CD4-positive, alpha-beta T cell (primary cell): ENCODE data around the gene IQCE. TPM values are rescaled to one million over a fixed set of nuclear protein-coding genes. Genes with fewer than 3 reads are reported as not detected.

Experiments used
- ATAC-seq: fragments of 200-7000 bp; cut with Tn5 transposase; one replicate; pipeline ENCODE4 v1.10.0; 2022; ENCODE audit warnings: mild to moderate bottlenecking; ENCODE audit not compliant: poor library complexity
- CTCF ChIA-PET: fragments of 350-600 bp; sonication (Branson Sonifier 250); formaldehyde crosslinking; loops from one replicate; lab custom pipeline; 2021; ENCODE audit warnings: antibody characterized with exemption, inconsistent platforms; lab: Charles Lee
- POLR2A ChIA-PET: fragments of 350-600 bp; sonication (Branson Sonifier 250); formaldehyde crosslinking; loops from one replicate; lab custom pipeline; 2021; ENCODE audit warnings: antibody characterized with exemption, inconsistent platforms; lab: Charles Lee
- DNase-seq, 14 experiments: peaks; one replicate each; pipeline ENCODE4 v3.0.0-alpha.2; 2013 to 2020; ENCODE audit warnings: mixed read lengths in 2 of 14
- H3K27ac ChIP-seq, 2 donors: one replicate each; pipeline versions ENCODE4 v1.5.1 to v1.7.0; 2013; ENCODE audit warnings: low read length in 2 of 2, low read depth in 1 of 2, mild to moderate bottlenecking in 1 of 2
- H3K27me3 ChIP-seq, 2 experiments: 1 replicate in 1 of 2; 2 replicates in 1 of 2; pipeline versions ENCODE4 v1.6.1 to v1.7.0; 2013; ENCODE audit warnings: low read length in 2 of 2, control low read depth in 1 of 2, mild to moderate bottlenecking in 1 of 2, moderate library complexity in 1 of 2; ENCODE audit not compliant: insufficient read depth in 2 of 2, control insufficient read depth in 1 of 2
- H3K36me3 ChIP-seq: one replicate; pipeline ENCODE4 v1.6.1; 2013; ENCODE audit warnings: low read length, control low read depth; ENCODE audit not compliant: insufficient read depth
- H3K4me1 ChIP-seq: one replicate; pipeline ENCODE4 v1.6.1; 2013; ENCODE audit warnings: low read length, control low read depth; ENCODE audit not compliant: insufficient read depth
- H3K4me3 ChIP-seq: one replicate; pipeline ENCODE4 v1.5.1; 2013; ENCODE audit warnings: mild to moderate bottlenecking, low read length, moderate library complexity
- H3K9me3 ChIP-seq, 2 experiments: 1 replicate in 1 of 2; 2 replicates in 1 of 2; pipeline versions ENCODE4 v1.6.1 to v1.7.0; 2013; ENCODE audit warnings: low read length in 2 of 2, mild to moderate bottlenecking in 2 of 2, control low read depth in 1 of 2, moderate library complexity in 1 of 2; ENCODE audit not compliant: control insufficient read depth in 1 of 2, insufficient read depth in 1 of 2
- H3K27ac Mint-ChIP-seq: one replicate; pipeline ENCODE4 v1.8.0; 2020; ENCODE audit warnings: mixed read lengths
- H3K27me3 Mint-ChIP-seq: one replicate; pipeline ENCODE4 v1.8.0; 2021; ENCODE audit warnings: mixed read lengths
- H3K36me3 Mint-ChIP-seq: one replicate; pipeline ENCODE4 v1.8.0; 2021; ENCODE audit warnings: low read depth, mixed read lengths
- H3K4me1 Mint-ChIP-seq: one replicate; pipeline ENCODE4 v1.8.0; 2021; ENCODE audit warnings: low read depth, mixed read lengths
- H3K4me3 Mint-ChIP-seq: one replicate; pipeline ENCODE4 v1.8.0; 2020; ENCODE audit warnings: mild to moderate bottlenecking, mixed read lengths
- H3K9me3 Mint-ChIP-seq: one replicate; pipeline ENCODE4 v1.8.0; 2020; ENCODE audit warnings: mixed read lengths
- CTCF ChIP-seq: fragments of 200-600 bp; IDR thresholded peaks from one replicate; pipeline ENCODE4 v1.8.0; 2022; ENCODE audit warnings: antibody characterized with exemption, mild to moderate bottlenecking
- intact Hi-C, 2 experiments: fragments of 100-400 bp; cut with DNase I in 1 of 2; cut with micrococcal nuclease in 1 of 2; formaldehyde crosslinking; loops; one replicate each; pipeline versions ENCODE4 v1.15.1 to v1.9.0; 2023 to 2025; cut with DNase I, micrococcal nuclease
- total RNA-seq, 174 experiments: library from RNA in 2 of 174; stranded (reverse) in 2 of 174; gene quantifications; one replicate each; pipeline ENCODE4 v1.2.3 and lab custom pipeline; 2021 to 2026

Gene IQCE
- total RNA-seq, 2 experiments from 2014 or later = 4.3 to 5.6 TPM

- Mint-ChIP-seq H3K9me3 (no peaks in the 10 kb centered on the region), H3K27ac (no peak overlapping the region), H3K4me3 (no peak overlapping the region), H3K4me1 (no peaks in the 10 kb centered on the region), H3K27me3 (no peaks in the 10 kb centered on the region), H3K36me3 (peaks cover 29% of the 10 kb centered on the region)
- Histone ChIP-seq H3K36me3 (peaks cover 44% of the 10 kb centered on the region), H3K4me1 (no peaks in the 10 kb centered on the region), H3K27me3 (no peaks in the 10 kb centered on the region), H3K9me3 (no peaks in the 10 kb centered on the region), H3K4me3 (no peak overlapping the region), H3K27ac (no peak overlapping the region)
- DNase-seq (peak in 3 of 14 experiments; percentile 1 to 30 (median 11)), ATAC-seq (no peak)
- TF ChIP-seq CTCF = no peak
- intact Hi-C loops = no loop called here
- ChIA-PET POLR2A (no interaction called here), CTCF (no interaction called here)
These were observed 20.6 kb upstream of the IQCE start for GRCh38 chr7:2537981-2538851.

GRCh38 chr7:2539031-2539911 lies 19.5 kb upstream of the IQCE start:
- Mint-ChIP-seq H3K4me3 (no peak overlapping the region), H3K36me3 (peaks cover 40% of the 10 kb centered on the region), H3K4me1 (no peaks in the 10 kb centered on the region), H3K27me3 (no peaks in the 10 kb centered on the region), H3K27ac (no peak overlapping the region), H3K9me3 (no peaks in the 10 kb centered on the region)
- Histone ChIP-seq H3K27ac (no peak overlapping the region), H3K36me3 (peaks cover 53% of the 10 kb centered on the region), H3K4me3 (no peak overlapping the region), H3K27me3 (no peaks in the 10 kb centered on the region), H3K9me3 (no peaks in the 10 kb centered on the region), H3K4me1 (no peaks in the 10 kb centered on the region)
- DNase-seq = peak in 1 of 14 experiments; percentile 24
- ChIA-PET POLR2A (interaction anchor here (0.8 kb wide), 1 partner anchor 9 kb away, joined by 3 read pairs; no protein-coding TSS in a partner anchor), CTCF (no interaction called here)
- no peak for TF ChIP-seq CTCF
- ATAC-seq = no peak
- intact Hi-C loops = no loop called here

- CTCF ChIA-PET = no interaction called here
- no peak overlapping the region for H3K27ac Mint-ChIP-seq
- no peaks in the 10 kb centered on the region for H3K9me3 Mint-ChIP-seq
- H3K9me3 ChIP-seq = no peaks in the 10 kb centered on the region
- no peak for ATAC-seq
- no peaks in the 10 kb centered on the region for H3K4me1 Mint-ChIP-seq
- no peak overlapping the region for H3K4me3 ChIP-seq
- no peaks in the 10 kb centered on the region for H3K27me3 Mint-ChIP-seq
- no peak overlapping the region for H3K4me3 Mint-ChIP-seq
- H3K36me3 Mint-ChIP-seq = peaks cover 43% of the 10 kb centered on the region
- H3K27me3 ChIP-seq = no peaks in the 10 kb centered on the region
- H3K27ac ChIP-seq = no peak overlapping the region
- TF ChIP-seq CTCF = no peak
- POLR2A ChIA-PET = no interaction called here
- H3K36me3 ChIP-seq = peaks cover 59% of the 10 kb centered on the region
- DNase-seq = no peak
- no peaks in the 10 kb centered on the region for H3K4me1 ChIP-seq
- intact Hi-C loops = no loop called here
These were observed 18.6 kb upstream of the IQCE start for GRCh38 chr7:2540133-2540532.
